Stimulated activated naive CD8-positive, alpha-beta T cell treated with anti-CD3 and anti-CD28 coated beads, Interleukin-15, amount 100 ng/mL, for 72 hours (primary cell): ENCODE data around the gene OR1S1.
A peak's percentile ranks its signal among the peaks of the same experiment; 100 is the strongest.

Source experiments
- ATAC-seq: fragments of 150-1000 bp; cut with Tn5 transposase; 2 replicates; pipeline ENCODE4 v1.10.0; 2021; ENCODE audit warnings: mild to moderate bottlenecking, moderate library complexity
- DNase-seq, 2 donors: peaks; one replicate each; pipeline ENCODE4 v3.0.0; 2021 to 2022
- H3K27ac Mint-ChIP-seq, 2 donors: one replicate each; pipeline ENCODE4 v1.8.0; 2022; ENCODE audit warnings: mild to moderate bottlenecking in 2 of 2, mixed read lengths in 2 of 2, moderate library complexity in 2 of 2
- H3K27me3 Mint-ChIP-seq: one replicate; pipeline ENCODE4 v1.8.0; 2022; ENCODE audit warnings: mixed read lengths
- H3K4me1 Mint-ChIP-seq: one replicate; pipeline ENCODE4 v1.8.0; 2022; ENCODE audit warnings: mild to moderate bottlenecking, mixed read lengths
- H3K4me3 Mint-ChIP-seq, 2 donors: one replicate each; pipeline ENCODE4 v1.8.0; 2022; ENCODE audit warnings: mild to moderate bottlenecking in 2 of 2, mixed read lengths in 2 of 2, moderate library complexity in 1 of 2
- H3K9me3 Mint-ChIP-seq, 2 donors: one replicate each; pipeline ENCODE4 v1.8.0; 2022; ENCODE audit warnings: mixed read lengths in 2 of 2

The OR1S1 gene

GRCh38 chr11:58227956-58228615 lies 15.6 kb downstream of the OR1S1 start:
- Mint-ChIP-seq H3K27me3 (peaks cover 7% of the 10 kb centered on the region), H3K27ac (peak overlapping the region in 1 of 2 donors; percentile 30), H3K9me3 (peaks cover 8 to 10% of the 10 kb centered on the region in 2 donors), H3K4me3 (no peak overlapping the region), H3K4me1 (no peaks in the 10 kb centered on the region)
- DNase-seq = no peak
- ATAC-seq = no peak

GRCh38 chr11:58243954-58244353 lies 31.4 kb downstream of the OR1S1 start:
- Mint-ChIP-seq H3K4me3 (no peak overlapping the region), H3K27ac (no peak overlapping the region), H3K4me1 (no peaks in the 10 kb centered on the region), H3K9me3 (peaks cover 18 to 19% of the 10 kb centered on the region in 2 donors), H3K27me3 (peaks cover 47% of the 10 kb centered on the region)
- no peak for DNase-seq
- no peak for ATAC-seq

- Mint-ChIP-seq H3K27ac (no peak overlapping the region), H3K4me3 (no peak overlapping the region), H3K27me3 (no peaks in the 10 kb centered on the region), H3K4me1 (no peaks in the 10 kb centered on the region), H3K9me3 (peaks cover 9 to 23% of the 10 kb centered on the region in 2 donors)
- DNase-seq (no peak), ATAC-seq (no peak)
Observed at GRCh38 chr11:58254936-58255335, 42.4 kb downstream of the OR1S1 start.

DNA sequence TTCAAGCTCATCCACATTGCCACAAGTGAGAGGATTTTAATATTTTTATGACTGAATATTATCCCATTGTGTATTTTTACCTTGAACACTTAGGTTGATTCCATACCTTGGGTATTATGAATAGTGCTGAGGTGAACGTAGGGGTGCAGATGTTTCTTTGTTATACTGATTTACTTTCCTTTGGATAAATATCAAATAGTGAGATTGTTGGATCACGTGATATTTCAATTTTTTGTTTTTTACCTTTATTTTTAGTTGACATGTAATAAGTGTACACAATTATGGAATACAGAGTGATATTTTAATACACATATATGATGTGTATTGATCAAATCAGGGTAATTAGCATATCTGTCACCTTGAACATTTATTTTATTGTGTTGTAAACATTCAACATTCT lies 47.5 kb downstream of the OR1S1 start:
- H3K9me3 Mint-ChIP-seq = peaks cover 11 to 16% of the 10 kb centered on the region in 2 donors
- H3K4me3 Mint-ChIP-seq = no peak overlapping the region

More for the DNA sequence above, 47.5 kb downstream of the OR1S1 start:
- no peaks in the 10 kb centered on the region for H3K27me3 Mint-ChIP-seq
- no peak for ATAC-seq
- no peak for DNase-seq
- H3K4me1 Mint-ChIP-seq = no peaks in the 10 kb centered on the region
- no peak overlapping the region for H3K27ac Mint-ChIP-seq
